Urinary bladder (tissue), 4 donors: ENCODE results near the gene GABRR2. TPM values are rescaled to one million over a fixed set of nuclear protein-coding genes. Genes with fewer than 3 reads are reported as not detected.
"Not testable (repeated sequence)": the region's sequence is repeated elsewhere in the genome, so short reads cannot be mapped to it uniquely, and the experiment has no call there.

Experiments
- DNase-seq: peaks from one replicate; pipeline ENCODE4 v3.0.0-alpha.2; 2015; ENCODE audit errors: extremely low spot score
- H3K27ac ChIP-seq: one replicate; pipeline ENCODE4 v1.5.1; 2013; ENCODE audit warnings: low read depth, mild to moderate bottlenecking, moderate library complexity
- H3K36me3 ChIP-seq: one replicate; pipeline ENCODE4 v1.6.1; 2013; ENCODE audit warnings: mild to moderate bottlenecking, moderate library complexity; ENCODE audit not compliant: insufficient read depth
- H3K4me1 ChIP-seq: one replicate; pipeline ENCODE4 v1.6.1; 2013; ENCODE audit warnings: mild to moderate bottlenecking, moderate library complexity; ENCODE audit not compliant: insufficient read depth
- H3K4me3 ChIP-seq: one replicate; pipeline ENCODE4 v1.5.1; 2013; ENCODE audit warnings: low read depth, low read length
- WGBS: extraction: QIAGEN DNeasy Blood & Tissue Kit; methylation state at CpG from one replicate; pipeline ENCODE4 v1.1.7; 2013; 5-methylcytosine and 5-hydroxymethylcytosine counted together
- polyA plus RNA-seq: library from polyadenylated mRNA; stranded (reverse); fragments of 200-250 nt; gene quantifications from one replicate; pipeline ENCODE4 v1.2.3, GENCODE V29; 2013
- total RNA-seq: library from RNA; depleted of rRNA; stranded (reverse); fragments of >200 nt; gene quantifications from one replicate; pipeline ENCODE4 v1.2.3, GENCODE V29; 2014
- donor health status: healthy with polysubstance abuse.
- donor health status: healthy.

The GABRR2 gene
- total and polyA plus RNA-seq, 2 donors: 0.66 to 1.1 TPM

DNA sequence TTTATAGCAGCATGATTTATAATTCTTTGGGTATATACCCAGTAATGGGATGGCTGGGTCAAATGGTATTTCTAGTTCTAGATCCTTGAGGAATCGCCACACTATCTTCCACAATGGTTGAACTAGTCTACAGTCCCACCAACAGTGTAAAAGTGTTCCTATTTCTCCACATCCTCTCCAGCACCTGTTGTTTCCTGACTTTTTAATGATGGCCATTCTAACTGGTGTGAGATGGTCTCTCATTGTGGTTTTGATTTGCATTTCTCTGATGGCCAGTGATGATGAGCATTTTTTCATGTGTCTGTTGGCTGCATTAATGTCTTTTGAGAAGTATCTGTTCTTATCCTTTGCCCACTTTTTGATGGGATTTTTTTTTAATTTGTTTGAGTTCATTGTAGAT is 20.0 kb downstream of the GABRR2 start:
- H3K27ac ChIP-seq, H3K4me3 ChIP-seq, DNase-seq, H3K4me1 ChIP-seq, H3K36me3 ChIP-seq: not testable (repeated sequence)
- WGBS: 69% methylated on average over 1 of the region's 1 CpG

- Histone ChIP-seq H3K36me3 (no peaks in the 10 kb centered on the region), H3K27ac (no peak overlapping the region), H3K4me1 (no peaks in the 10 kb centered on the region), H3K4me3 (no peak overlapping the region)
- WGBS: 77% methylated on average over 11 of the region's 11 CpGs
- DNase-seq: no peak
Measured at GRCh38 chr6:89291256-89291819, 23.8 kb downstream of the GABRR2 start.

DNA sequence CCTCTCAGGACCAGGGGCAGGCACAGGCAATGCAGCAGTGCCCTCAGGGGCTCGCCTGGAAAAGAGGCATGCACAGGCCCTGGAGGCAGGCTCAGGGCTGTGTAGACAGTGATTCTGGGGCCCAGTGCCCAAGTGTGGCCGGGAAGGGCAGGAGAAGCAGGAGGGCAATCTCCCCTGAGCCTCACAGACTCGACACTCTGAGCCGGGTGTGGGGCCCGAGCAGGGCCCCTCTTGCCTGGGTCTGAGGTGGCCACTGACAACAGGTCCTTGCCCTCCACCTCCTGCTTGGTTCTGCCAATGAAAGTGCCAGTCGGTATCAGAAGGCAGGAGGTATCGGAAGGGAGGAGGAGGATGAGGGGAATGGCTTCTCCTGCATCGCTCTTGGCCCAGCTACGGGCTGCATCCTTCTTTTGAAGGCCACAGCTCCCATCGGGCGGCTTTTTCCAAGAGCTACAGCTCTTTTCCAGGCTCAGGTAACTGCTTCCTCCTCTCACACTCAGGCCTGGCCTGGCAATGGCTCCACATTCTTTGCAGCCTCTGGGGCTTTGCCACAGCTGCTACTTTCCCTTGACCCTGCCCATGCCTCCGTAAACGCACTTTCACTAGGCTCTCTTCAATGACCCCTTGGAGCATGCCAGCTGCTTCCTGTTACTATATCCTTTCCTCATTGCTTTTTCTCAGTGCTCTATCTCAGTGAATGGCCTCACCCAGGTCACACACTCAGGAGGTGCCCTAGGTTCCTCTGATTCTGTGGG is 24.5 kb downstream of the GABRR2 start:
- Histone ChIP-seq H3K27ac (no peak overlapping the region), H3K36me3 (no peaks in the 10 kb centered on the region), H3K4me1 (no peaks in the 10 kb centered on the region), H3K4me3 (no peak overlapping the region)
- no peak for DNase-seq
- WGBS: 89% methylated on average over 13 of the region's 13 CpGs

GRCh38 chr6:89289710-89290109 is 25.4 kb downstream of the GABRR2 start:
- no peaks in the 10 kb centered on the region for H3K4me1 ChIP-seq
- no peaks in the 10 kb centered on the region for H3K36me3 ChIP-seq
- no peak overlapping the region for H3K4me3 ChIP-seq
- WGBS: 92% methylated on average over 3 of the region's 3 CpGs
- no peak overlapping the region for H3K27ac ChIP-seq
- no peak for DNase-seq

GRCh38 chr6:89287351-89288028 is 27.6 kb downstream of the GABRR2 start:
- 89% methylated on average over 9 of the region's 9 CpGs for WGBS
- no peak for DNase-seq
- H3K4me1 ChIP-seq: no peaks in the 10 kb centered on the region
- no peak overlapping the region for H3K27ac ChIP-seq
- no peak overlapping the region for H3K4me3 ChIP-seq
- H3K36me3 ChIP-seq: no peaks in the 10 kb centered on the region

DNA sequence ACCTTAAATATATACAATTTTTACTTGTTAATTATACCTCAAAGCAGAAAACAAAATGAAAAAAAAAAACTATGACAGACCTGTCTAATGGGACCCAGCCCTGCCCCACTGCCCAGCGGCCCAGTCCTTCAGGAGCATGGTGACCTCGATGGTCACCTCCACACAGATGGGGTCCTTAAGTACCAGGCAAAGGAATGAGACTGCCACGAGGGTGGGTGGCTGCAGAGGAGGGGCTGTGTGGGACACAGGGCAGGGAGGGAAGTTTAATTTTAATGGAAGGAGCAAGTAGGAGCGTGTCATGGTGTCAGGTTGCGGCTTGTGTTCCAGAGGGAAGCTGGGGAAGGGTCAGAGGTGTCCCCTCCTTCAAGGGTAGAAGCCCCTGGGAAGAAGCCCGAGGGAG is 28.6 kb downstream of the GABRR2 start:
- H3K4me3 ChIP-seq: no peak overlapping the region
- DNase-seq: no peak
- no peaks in the 10 kb centered on the region for H3K4me1 ChIP-seq
- H3K36me3 ChIP-seq: no peaks in the 10 kb centered on the region
- no peak overlapping the region for H3K27ac ChIP-seq
- 69% methylated on average over 6 of the region's 6 CpGs for WGBS

- Histone ChIP-seq H3K4me1 (no peaks in the 10 kb centered on the region), H3K27ac (no peak overlapping the region), H3K36me3 (no peaks in the 10 kb centered on the region), H3K4me3 (no peak overlapping the region)
- 85% methylated on average over 15 of the region's 15 CpGs for WGBS
- no peak for DNase-seq
Measured at GRCh38 chr6:89284963-89285735, 29.9 kb downstream of the GABRR2 start.

DNA sequence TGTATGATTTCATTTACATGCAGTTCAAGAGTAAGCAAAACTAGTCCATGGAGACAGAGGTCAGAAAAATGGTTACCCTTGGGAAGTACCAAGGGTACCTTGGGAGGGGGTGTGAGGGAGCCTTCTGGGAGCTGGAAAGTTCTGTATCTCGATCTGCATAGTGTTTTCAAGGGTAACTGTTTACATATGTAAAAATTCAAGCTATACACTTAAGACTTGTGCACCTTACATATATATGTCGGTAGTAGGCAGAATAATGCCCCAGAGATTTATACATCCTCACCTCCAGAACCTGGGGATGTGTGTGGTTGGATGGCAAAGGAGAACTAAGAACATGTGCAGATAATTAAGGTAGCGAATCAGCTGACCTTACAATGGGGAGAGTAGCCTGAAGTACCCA is 31.0 kb downstream of the GABRR2 start:
- H3K4me3 ChIP-seq: no peak overlapping the region
- no peak overlapping the region for H3K27ac ChIP-seq
- no peaks in the 10 kb centered on the region for H3K4me1 ChIP-seq
- H3K36me3 ChIP-seq: no peaks in the 10 kb centered on the region
- WGBS: 83% methylated on average over 3 of the region's 3 CpGs
- no peak for DNase-seq

GRCh38 chr6:89282749-89283148 is 32.4 kb downstream of the GABRR2 start:
- DNase-seq: no peak
- Histone ChIP-seq H3K4me1 (no peaks in the 10 kb centered on the region), H3K4me3 (no peak overlapping the region)

DNA sequence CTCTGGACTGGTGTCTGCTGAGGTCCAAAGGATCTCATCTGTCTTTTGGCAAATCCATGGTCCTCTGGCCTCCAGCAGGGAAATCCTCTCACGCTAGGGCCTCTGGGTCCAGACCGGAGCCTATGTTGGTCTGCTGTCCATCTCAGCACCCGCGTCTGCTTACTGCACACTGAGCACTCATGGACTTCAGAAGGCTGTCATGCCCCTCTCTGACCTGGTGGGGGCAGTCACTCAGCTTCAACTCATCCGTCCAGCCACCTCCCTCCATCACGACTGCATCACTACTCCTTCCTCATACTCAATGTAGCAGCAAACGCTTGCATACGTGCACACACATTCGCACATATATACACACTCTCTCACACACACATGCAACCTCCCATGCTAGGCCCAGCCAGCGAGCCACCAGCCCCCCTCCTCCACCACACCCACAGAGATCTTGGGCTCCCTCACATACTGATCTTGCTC is 33.3 kb downstream of the GABRR2 start:
- Histone ChIP-seq H3K4me1 (no peaks in the 10 kb centered on the region), H3K4me3 (no peak overlapping the region), H3K27ac (no peak overlapping the region), H3K36me3 (no peaks in the 10 kb centered on the region)
- no peak for DNase-seq
- WGBS: 70% methylated on average over 10 of the region's 10 CpGs

More at GRCh38 chr6:89282749-89283148, 32.4 kb downstream of the GABRR2 start:
- 89% methylated on average over 9 of the region's 9 CpGs for WGBS
- no peak overlapping the region for H3K27ac ChIP-seq
- H3K36me3 ChIP-seq: no peaks in the 10 kb centered on the region

DNA sequence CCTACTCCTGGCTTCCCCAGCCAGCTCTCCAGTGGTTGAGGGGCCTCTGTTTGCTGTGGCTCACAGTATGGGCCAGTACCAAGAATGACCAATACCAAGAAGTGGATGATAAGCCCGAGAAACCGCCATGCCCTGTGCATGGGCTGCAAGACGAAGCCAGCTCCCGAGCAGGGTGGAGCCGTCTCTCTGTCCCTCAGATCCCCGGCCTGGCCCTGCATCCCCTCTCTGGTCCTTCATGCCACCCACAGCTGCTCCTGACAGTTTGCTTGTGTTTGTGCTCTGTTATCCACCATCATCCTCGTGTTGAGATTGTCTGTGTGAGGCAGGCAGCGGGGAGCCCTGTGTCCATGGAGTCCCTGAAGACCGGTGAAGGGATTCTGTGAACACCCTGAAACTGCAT is 36.1 kb downstream of the GABRR2 start:
- DNase-seq: no peak
- 85% methylated on average over 9 of the region's 9 CpGs for WGBS
- H3K4me3 ChIP-seq: no peak overlapping the region
- no peak overlapping the region for H3K27ac ChIP-seq
- H3K4me1 ChIP-seq: no peaks in the 10 kb centered on the region
- H3K36me3 ChIP-seq: no peaks in the 10 kb centered on the region

DNA sequence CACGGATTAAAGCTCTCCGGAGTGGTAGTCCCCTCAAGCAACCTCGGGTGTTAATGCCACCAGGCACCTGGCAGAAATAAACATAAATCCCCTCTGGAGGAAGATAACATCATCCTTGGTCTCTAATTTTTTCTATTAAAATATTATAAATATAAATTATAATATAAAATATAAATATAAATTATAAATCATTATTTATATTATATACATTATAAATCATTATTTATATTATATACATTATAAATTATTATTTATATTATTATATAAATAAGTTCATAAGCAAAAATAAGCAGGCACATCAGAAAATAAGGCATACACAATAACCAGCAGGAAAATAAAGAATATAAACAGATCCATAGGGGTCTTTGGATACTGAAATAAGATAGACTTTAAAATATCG is 39.2 kb downstream of the GABRR2 start:
- H3K4me1 ChIP-seq: no peaks in the 10 kb centered on the region
- 93% methylated on average over 4 of the region's 4 CpGs for WGBS
- no peak overlapping the region for H3K27ac ChIP-seq
- H3K4me3 ChIP-seq: no peak overlapping the region
- DNase-seq: no peak
- no peaks in the 10 kb centered on the region for H3K36me3 ChIP-seq

GRCh38 chr6:89273816-89274215 is 41.3 kb downstream of the GABRR2 start:
- Histone ChIP-seq H3K4me1 (no peaks in the 10 kb centered on the region), H3K4me3 (no peak overlapping the region), H3K36me3 (no peaks in the 10 kb centered on the region), H3K27ac (no peak overlapping the region)
- WGBS: 80% methylated on average over 3 of the region's 3 CpGs
- no peak for DNase-seq
